GM21723 (cell line): ENCODE results near the gene CSRNP3.
"Not testable (repeated sequence)": the region's sequence is repeated elsewhere in the genome, so short reads cannot be mapped to it uniquely, and the experiment has no call there.

Experiments
- ATAC-seq: cut with Tn5 transposase; IDR thresholded peaks from one replicate; pipeline ENCODE4 v1.9.1; 2021; ENCODE audit warnings: mild to moderate bottlenecking, moderate library complexity; ENCODE audit not compliant: unreplicated experiment

Gene CSRNP3

GRCh38 chr2:165584126-165584654, 114.7 kb downstream of the CSRNP3 start:
- ATAC-seq = no peak

GRCh38 chr2:165586019-165586418, 116.5 kb downstream of the CSRNP3 start:
- no peak for ATAC-seq

- ATAC-seq = peak; percentile 88
Observed at GRCh38 chr2:165587335-165587938, 117.9 kb downstream of the CSRNP3 start.

GRCh38 chr2:165590999-165591398, 121.5 kb downstream of the CSRNP3 start:
- ATAC-seq = not testable (repeated sequence)

GRCh38 chr2:165593081-165593480, 123.6 kb downstream of the CSRNP3 start:
- no peak for ATAC-seq

GRCh38 chr2:165594231-165594934, 124.9 kb downstream of the CSRNP3 start:
- no peak for ATAC-seq

- ATAC-seq = peak; percentile 88
Observed at GRCh38 chr2:165594935-165595255, 125.4 kb downstream of the CSRNP3 start.

GRCh38 chr2:165596788-165597187, 127.3 kb downstream of the CSRNP3 start:
- no peak for ATAC-seq

GRCh38 chr2:165601065-165601830, 131.8 kb downstream of the CSRNP3 start:
- ATAC-seq = no peak

- ATAC-seq = no peak
Observed at GRCh38 chr2:165601928-165602521, 132.5 kb downstream of the CSRNP3 start.

- ATAC-seq = no peak
Observed at GRCh38 chr2:165609672-165610071, 140.2 kb downstream of the CSRNP3 start.

GRCh38 chr2:165610591-165611029, 141.1 kb downstream of the CSRNP3 start:
- no peak for ATAC-seq

- ATAC-seq = no peak
Observed at GRCh38 chr2:165617741-165618481, 148.4 kb downstream of the CSRNP3 start.

- no peak for ATAC-seq
Observed at GRCh38 chr2:165618806-165619205, 149.3 kb downstream of the CSRNP3 start.

- ATAC-seq = no peak
Observed at GRCh38 chr2:165621086-165621560, 151.6 kb downstream of the CSRNP3 start.

- ATAC-seq = no peak
Observed at GRCh38 chr2:165623161-165623560, 153.7 kb downstream of the CSRNP3 start.

GRCh38 chr2:165623783-165624469, 154.4 kb downstream of the CSRNP3 start:
- no peak for ATAC-seq

- ATAC-seq = no peak
Observed at GRCh38 chr2:165624470-165624800, 154.9 kb downstream of the CSRNP3 start.

GRCh38 chr2:165627470-165627869, 158.0 kb downstream of the CSRNP3 start:
- ATAC-seq = no peak

GRCh38 chr2:165629776-165630175, 160.3 kb downstream of the CSRNP3 start:
- ATAC-seq = no peak
